ENCODE data around the gene CACNA1A.
A peak's percentile ranks its signal among the peaks of the same experiment; 100 is the strongest.
"Not testable (repeated sequence)": the region's sequence is repeated elsewhere in the genome, so short reads cannot be mapped to it uniquely, and the experiment has no call there.

The CACNA1A gene

GRCh38 chr19:13506471-13506820 is at the start of gene CACNA1A:
CACNA1A (minus strand) TSS chr19:13506479; CDS start chr19:13506224, 255 bp downstream.
- no peak for DNase-seq (ENCODE audit: low spot score)

- no peak for DNase-seq (ENCODE audit: low spot score)
Measured at GRCh38 chr19:13554506-13555240, 48.4 kb upstream of the CACNA1A start.

- DNase-seq (ENCODE audit: low spot score) = no peak
Measured at GRCh38 chr19:13553880-13554400, 47.7 kb upstream of the CACNA1A start.

- DNase-seq (ENCODE audit: low spot score) = no peak
Measured at GRCh38 chr19:13548131-13548530, 41.9 kb upstream of the CACNA1A start.

- DNase-seq (ENCODE audit: low spot score) = no peak
Measured at GRCh38 chr19:13547102-13547501, 40.8 kb upstream of the CACNA1A start.

- no peak for DNase-seq (ENCODE audit: low spot score)
Measured at GRCh38 chr19:13544423-13544822, 38.1 kb upstream of the CACNA1A start.

- DNase-seq (ENCODE audit: low spot score) = no peak
Measured at GRCh38 chr19:13541554-13541953, 35.3 kb upstream of the CACNA1A start.

- DNase-seq (ENCODE audit: low spot score) = no peak
Measured at GRCh38 chr19:13539332-13539731, 33.1 kb upstream of the CACNA1A start.

- no peak for DNase-seq (ENCODE audit: low spot score)
Measured at GRCh38 chr19:13538601-13539253, 32.4 kb upstream of the CACNA1A start.

GRCh38 chr19:13537454-13537853 is 31.2 kb upstream of the CACNA1A start:
- DNase-seq (ENCODE audit: low spot score) = no peak

GRCh38 chr19:13530720-13531119 is 24.4 kb upstream of the CACNA1A start:
- no peak for DNase-seq (ENCODE audit: low spot score)

- not testable (repeated sequence) for DNase-seq (ENCODE audit: low spot score)
Measured at GRCh38 chr19:13529721-13530120, 23.4 kb upstream of the CACNA1A start.

GRCh38 chr19:13526552-13526951 is 20.3 kb upstream of the CACNA1A start:
- DNase-seq (ENCODE audit: low spot score) = peak; percentile 28

- DNase-seq (ENCODE audit: low spot score) = no peak
Measured at GRCh38 chr19:13521066-13521465, 14.8 kb upstream of the CACNA1A start.

GRCh38 chr19:13511947-13512346 is 5.7 kb upstream of the CACNA1A start:
- no peak for DNase-seq (ENCODE audit: low spot score)

GRCh38 chr19:13507053-13507611 is 853 bp upstream of the CACNA1A start:
- no peak for DNase-seq (ENCODE audit: low spot score)

GRCh38 chr19:13505761-13506470 is 363 bp downstream of the CACNA1A start:
- no peak for DNase-seq (ENCODE audit: low spot score)

GRCh38 chr19:13505164-13505695 is 1.0 kb downstream of the CACNA1A start:
- DNase-seq (ENCODE audit: low spot score) = no peak

GRCh38 chr19:13503570-13504235 is 2.6 kb downstream of the CACNA1A start:
- no peak for DNase-seq (ENCODE audit: low spot score)

- DNase-seq (ENCODE audit: low spot score) = no peak
Measured at GRCh38 chr19:13502231-13502630, 4.0 kb downstream of the CACNA1A start.

GRCh38 chr19:13499692-13500091 is 6.6 kb downstream of the CACNA1A start:
- no peak for DNase-seq (ENCODE audit: low spot score)
